ENCODE data around the gene KRT75.
"Not testable (repeated sequence)": the region's sequence is repeated elsewhere in the genome, so short reads cannot be mapped to it uniquely, and the experiment has no call there.

The KRT75 gene

GRCh38 chr12:52434081-52434733 is at the start of gene KRT75:
TSS of gene KRT75 (minus strand) at chr12:52434371. CDS start at chr12:52434304, 67 bp downstream.
- no peak for DNase-seq (ENCODE audit: low read depth)

- no peak for DNase-seq (ENCODE audit: low read depth)
Measured at GRCh38 chr12:52480073-52480472, 45.9 kb upstream of the KRT75 start.

- no peak for DNase-seq (ENCODE audit: low read depth)
Measured at GRCh38 chr12:52477651-52478050, 43.5 kb upstream of the KRT75 start.

- no peak for DNase-seq (ENCODE audit: low read depth)
Measured at GRCh38 chr12:52474212-52474611, 40.0 kb upstream of the KRT75 start.

- DNase-seq (ENCODE audit: low read depth): no peak
Measured at GRCh38 chr12:52473768-52474167, 39.6 kb upstream of the KRT75 start, which contains the start of gene KRT6C. TSS of gene KRT6C (minus strand) at chr12:52473805. CDS start at chr12:52473737, 68 bp downstream.

GRCh38 chr12:52469853-52470252 is 35.7 kb upstream of the KRT75 start:
- no peak for DNase-seq (ENCODE audit: low read depth)

- no peak for DNase-seq (ENCODE audit: low read depth)
Measured at GRCh38 chr12:52464897-52465296, 30.7 kb upstream of the KRT75 start.

GRCh38 chr12:52461693-52462092 is 27.5 kb upstream of the KRT75 start:
- no peak for DNase-seq (ENCODE audit: low read depth)

GRCh38 chr12:52458861-52459260 is 24.7 kb upstream of the KRT75 start:
- DNase-seq (ENCODE audit: low read depth): no peak

- DNase-seq (ENCODE audit: low read depth): no peak
Measured at GRCh38 chr12:52455821-52456220, 21.6 kb upstream of the KRT75 start.

- DNase-seq (ENCODE audit: low read depth): no peak
Measured at GRCh38 chr12:52454411-52455201, 20.4 kb upstream of the KRT75 start.

- DNase-seq (ENCODE audit: low read depth): no peak
Measured at GRCh38 chr12:52452101-52452500, 17.9 kb upstream of the KRT75 start, which contains the start of gene KRT6B. TSS of gene KRT6B (minus strand) at chr12:52452146. CDS start at chr12:52452078, 68 bp downstream.

- no peak for DNase-seq (ENCODE audit: low read depth)
Measured at GRCh38 chr12:52448228-52448627, 14.1 kb upstream of the KRT75 start.

- DNase-seq (ENCODE audit: low read depth): not testable (repeated sequence)
Measured at GRCh38 chr12:52447196-52447595, 13.0 kb upstream of the KRT75 start.

- no peak for DNase-seq (ENCODE audit: low read depth)
Measured at GRCh38 chr12:52446367-52447045, 12.3 kb upstream of the KRT75 start.

GRCh38 chr12:52445876-52446275 is 11.7 kb upstream of the KRT75 start:
- no peak for DNase-seq (ENCODE audit: low read depth)

- DNase-seq (ENCODE audit: low read depth): no peak
Measured at GRCh38 chr12:52444647-52445595, 10.8 kb upstream of the KRT75 start.

GRCh38 chr12:52443966-52444365 is 9.8 kb upstream of the KRT75 start:
- no peak for DNase-seq (ENCODE audit: low read depth)

- no peak for DNase-seq (ENCODE audit: low read depth)
Measured at GRCh38 chr12:52442600-52443061, 8.5 kb upstream of the KRT75 start.

GRCh38 chr12:52441320-52441911 is 7.2 kb upstream of the KRT75 start:
- no peak for DNase-seq (ENCODE audit: low read depth)

GRCh38 chr12:52440821-52441319 is 6.7 kb upstream of the KRT75 start:
- no peak for DNase-seq (ENCODE audit: low read depth)
